ENCODE results near the gene NPEPL1. TPM values are rescaled to one million over a fixed set of nuclear protein-coding genes. Genes with fewer than 3 reads are reported as not detected.

NPEPL1 gene
- polyA plus RNA-seq, 5 donors, result 26.0 to 41.7 (median 36.8) TPM

GRCh38 chr20:58700121-58700821, 7.7 kb downstream of the NPEPL1 start:
- DNase-seq, result no peak

- DNase-seq, result no peak
Observed at GRCh38 chr20:58700823-58701222, 8.2 kb downstream of the NPEPL1 start.

- DNase-seq, result no peak
Observed at GRCh38 chr20:58701431-58702160, 9.0 kb downstream of the NPEPL1 start.

- DNase-seq, result no peak
Observed at GRCh38 chr20:58702161-58702510, 9.5 kb downstream of the NPEPL1 start.

DNA sequence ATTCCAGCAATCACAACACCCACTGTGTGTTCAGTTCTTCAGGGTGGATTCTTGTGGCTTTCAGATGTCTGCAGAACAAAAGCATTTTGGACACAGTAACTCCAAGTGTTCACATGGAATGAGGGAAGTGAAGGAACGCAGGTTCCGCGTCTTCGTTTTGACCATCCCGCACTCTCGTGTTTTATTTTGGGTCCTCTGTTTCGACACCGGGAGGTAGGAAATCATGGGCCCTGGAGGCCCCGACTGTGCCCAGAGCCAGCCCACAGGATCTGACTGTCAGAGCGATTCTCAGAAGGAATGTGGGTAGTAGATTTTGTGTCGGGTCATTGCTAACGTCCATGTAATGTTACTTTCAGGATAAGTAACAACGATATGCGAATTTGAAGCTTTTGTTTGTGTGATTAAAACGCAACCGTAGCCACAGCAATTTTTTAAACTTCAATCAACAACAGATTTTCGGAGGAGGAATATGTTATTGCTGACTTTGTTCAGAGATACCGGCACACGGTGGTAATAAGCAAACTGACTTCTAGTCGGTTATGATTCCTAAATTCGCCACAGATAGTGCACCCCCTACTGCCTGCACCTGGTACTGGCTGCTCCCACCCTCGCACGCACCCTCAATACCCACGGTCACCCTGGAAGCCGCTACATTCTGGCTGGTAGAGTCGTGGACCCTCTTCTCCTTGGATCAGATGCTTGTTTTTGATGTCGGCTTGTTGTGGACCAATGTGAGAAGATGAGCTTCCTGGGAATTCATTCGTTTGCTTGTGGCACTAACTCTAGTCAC, 10.5 kb downstream of the NPEPL1 start:
- no peak for DNase-seq

DNA sequence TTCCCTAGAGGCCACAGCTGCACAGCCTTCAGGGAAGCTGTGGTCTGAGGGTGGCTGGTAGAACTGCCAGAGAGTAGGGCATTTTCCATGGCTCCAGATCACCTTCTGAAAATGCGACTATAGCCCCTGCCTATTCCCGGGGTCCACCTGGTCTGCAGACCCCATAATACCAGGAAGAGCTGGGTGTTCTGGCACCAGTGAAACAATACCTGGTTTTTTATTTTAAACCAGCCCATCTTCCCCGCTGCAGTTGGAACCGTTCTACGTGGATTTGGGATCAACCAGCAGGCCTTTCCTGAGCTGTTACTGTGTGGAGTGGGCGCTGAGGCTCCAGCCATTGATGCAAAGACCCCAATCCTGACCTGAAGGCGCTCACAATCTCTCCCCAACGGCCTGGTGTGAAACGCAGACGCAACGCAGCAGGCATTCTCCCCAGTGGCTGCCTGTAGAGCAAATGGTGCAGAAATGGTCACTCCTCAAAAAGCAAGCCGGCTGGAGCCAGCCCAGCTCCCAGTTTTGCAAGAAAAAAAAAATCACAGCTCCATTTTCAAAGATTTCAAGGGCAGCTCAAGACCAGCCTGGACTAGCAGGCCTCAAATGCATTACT, 11.3 kb downstream of the NPEPL1 start:
- DNase-seq, result no peak

GRCh38 chr20:58705208-58705926, 12.8 kb downstream of the NPEPL1 start:
- DNase-seq, result no peak

- no peak for DNase-seq
Observed at GRCh38 chr20:58706150-58706892, 13.7 kb downstream of the NPEPL1 start.

GRCh38 chr20:58706975-58707681, 14.5 kb downstream of the NPEPL1 start:
- no peak for DNase-seq

DNA sequence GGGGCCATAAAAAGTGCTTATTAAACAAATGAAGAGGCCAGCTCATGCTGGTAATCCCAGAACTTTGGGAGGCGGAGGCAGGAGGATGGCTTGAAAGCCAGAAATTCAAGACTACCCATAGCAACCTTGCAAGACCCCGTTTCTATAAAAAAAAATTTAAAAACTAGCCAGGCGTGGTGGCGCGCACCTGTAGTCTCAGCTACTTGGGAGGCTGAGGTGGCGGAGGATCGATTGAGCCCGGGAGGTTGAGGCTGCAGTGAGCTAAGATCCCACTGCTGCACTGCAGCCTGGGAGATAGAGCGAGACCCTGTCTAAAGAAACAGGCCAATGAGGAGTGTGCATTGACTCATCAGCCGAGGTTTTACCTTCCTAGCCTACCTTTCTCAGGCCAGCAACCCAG, 15.2 kb downstream of the NPEPL1 start:
- no peak for DNase-seq

DNA sequence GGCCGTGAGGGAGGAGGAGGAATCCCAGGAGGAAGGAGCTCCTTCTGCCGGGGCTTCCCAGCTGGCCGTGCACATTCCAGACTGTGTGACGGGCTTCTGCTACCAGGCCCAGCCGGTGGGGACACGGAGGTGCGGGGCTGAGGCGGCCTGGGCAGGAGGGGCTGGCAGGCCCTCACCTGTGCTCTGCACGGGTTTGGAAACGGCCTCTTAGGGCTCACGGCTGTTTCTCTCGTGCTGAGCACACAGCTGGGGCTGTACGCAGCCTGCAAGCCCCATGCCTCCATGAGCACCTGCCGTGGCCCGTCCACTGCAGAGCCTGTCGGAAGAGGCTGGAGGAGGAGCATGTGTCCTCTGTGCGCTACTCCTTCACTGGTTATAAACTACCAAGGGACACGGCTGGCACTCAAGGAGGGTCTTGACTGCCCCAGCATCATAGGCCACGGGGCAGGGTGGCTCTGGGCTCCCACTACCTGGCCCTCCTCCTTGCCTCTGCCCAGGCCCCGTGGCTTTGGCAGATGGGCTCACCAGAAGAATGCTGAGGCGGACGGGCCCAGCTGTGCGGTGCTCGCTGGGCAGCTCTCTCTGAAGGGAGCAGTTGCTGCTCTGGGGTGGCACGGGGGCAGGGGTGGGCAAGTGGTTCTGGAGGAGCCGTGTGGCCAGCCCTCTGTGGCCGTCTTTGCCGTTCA, 15.8 kb downstream of the NPEPL1 start:
- no peak for DNase-seq

GRCh38 chr20:58709013-58709702, 16.6 kb downstream of the NPEPL1 start:
- DNase-seq, result no peak

GRCh38 chr20:58709703-58710039, 17.1 kb downstream of the NPEPL1 start:
- DNase-seq, result no peak

DNA sequence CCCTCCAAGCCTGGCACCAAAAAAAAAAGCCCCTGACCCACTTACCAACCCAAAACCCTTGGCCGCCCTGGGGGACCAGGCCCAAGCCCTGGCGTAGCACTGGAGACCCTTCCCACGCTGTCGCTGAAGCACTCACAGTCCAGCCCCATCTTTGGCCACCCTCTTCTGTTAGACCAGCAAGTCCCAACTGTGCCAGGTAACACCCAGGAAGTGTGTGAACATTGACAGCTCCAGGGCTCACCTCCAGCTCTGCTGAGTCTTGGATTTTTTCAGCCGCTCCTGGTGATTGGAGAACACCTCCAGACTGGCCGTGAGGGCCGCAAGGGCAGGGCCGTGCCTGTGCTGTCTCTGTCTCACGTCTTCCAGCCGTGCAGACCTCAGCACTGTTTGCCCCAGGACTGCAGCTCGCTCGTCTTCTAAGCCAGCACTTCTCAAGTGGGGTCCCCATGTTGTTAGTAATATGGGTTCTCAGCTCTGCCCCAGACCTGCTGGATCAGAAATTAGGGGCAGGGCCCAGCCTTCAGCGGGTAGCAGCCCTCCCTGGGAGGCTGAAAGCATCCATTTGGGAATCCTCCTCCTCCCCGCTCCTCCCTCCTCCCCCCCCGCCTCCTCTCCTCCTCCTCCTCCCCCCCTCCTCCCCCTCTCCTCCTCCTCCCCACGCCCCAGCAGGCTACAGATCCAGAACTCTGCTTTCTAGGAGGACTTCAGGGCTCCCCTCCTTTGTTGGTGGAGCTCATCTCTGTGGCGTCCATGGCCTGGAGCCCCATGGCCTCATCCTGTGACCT, 18.1 kb downstream of the NPEPL1 start:
- DNase-seq, result no peak

GRCh38 chr20:58711266-58712051, 18.9 kb downstream of the NPEPL1 start:
- DNase-seq, result no peak

DNA sequence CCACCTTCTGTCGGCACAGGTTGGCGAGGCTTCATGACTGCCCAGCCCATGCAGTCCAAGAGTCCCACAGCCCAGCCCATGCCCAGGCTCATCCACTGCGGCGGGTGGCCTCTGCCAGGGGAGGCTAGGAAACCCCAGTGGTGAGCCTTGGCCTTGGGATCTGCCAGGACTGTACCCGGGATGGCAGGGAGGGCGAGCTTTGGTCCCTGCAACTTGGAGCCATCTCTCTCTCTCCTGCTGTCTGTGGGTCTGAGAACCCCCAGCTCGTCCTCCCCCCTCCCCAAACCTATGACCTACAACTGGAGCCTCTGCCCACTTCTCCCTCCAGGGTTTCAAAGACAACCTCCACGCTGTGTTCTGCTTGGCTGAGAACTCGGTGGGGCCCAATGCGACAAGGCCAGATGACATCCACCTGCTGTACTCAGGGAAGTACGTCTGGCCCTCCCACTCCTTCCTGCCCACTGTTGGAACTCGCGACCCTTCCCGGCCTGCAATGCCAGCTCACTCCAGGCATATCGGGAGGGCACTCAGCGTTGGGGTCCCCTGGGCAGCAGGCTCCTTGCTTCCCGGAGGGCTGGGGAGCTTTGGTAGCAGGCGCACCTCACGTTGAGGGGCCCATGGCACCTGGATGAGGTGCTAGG, 19.7 kb downstream of the NPEPL1 start:
- DNase-seq, result no peak

Measured in right lung (tissue), 5 donors.